Liver (tissue), 3 donors: ENCODE data around the gene PLCD1.

Source experiments
- EGR1 ChIP-seq, 2 donors: IDR thresholded peaks; 2 replicates each; pipeline ENCODE4 v1.6.1; 2016 to 2018; ENCODE audit warnings: antibody characterized with exemption in 2 of 2, low read depth in 2 of 2
- RAD21 ChIP-seq, 2 donors: IDR thresholded peaks; 2 replicates each; pipeline ENCODE4 v1.6.1; 2016; ENCODE audit warnings: antibody characterized with exemption in 2 of 2, mild to moderate bottlenecking in 2 of 2
- TAF1 ChIP-seq: conservative IDR thresholded peaks from 2 replicates; pipeline ENCODE4 v1.6.1; 2016; ENCODE audit warnings: antibody characterized with exemption, mild to moderate bottlenecking
- TF ChIP-seq, protein P1 (sequence below): IDR thresholded peaks from 2 replicates; pipeline ENCODE4 v1.6.1; 2016; ENCODE audit warnings: antibody characterized with exemption, mild to moderate bottlenecking
- TF ChIP-seq, protein P2 (sequence below): fragments of 150-350 bp; IDR thresholded peaks from 2 replicates; pipeline ENCODE4 v1.5.1; 2017; ENCODE audit warnings: improper control_type of control experiment, low read depth, low read length; ENCODE audit not compliant: missing input control
- TF ChIP-seq, protein P3 (sequence below): IDR thresholded peaks from 2 replicates; pipeline ENCODE4 v1.6.1; 2016; ENCODE audit warnings: antibody characterized with exemption
- donor health status: healthy.
- donor health status: healthy.

DNA sequence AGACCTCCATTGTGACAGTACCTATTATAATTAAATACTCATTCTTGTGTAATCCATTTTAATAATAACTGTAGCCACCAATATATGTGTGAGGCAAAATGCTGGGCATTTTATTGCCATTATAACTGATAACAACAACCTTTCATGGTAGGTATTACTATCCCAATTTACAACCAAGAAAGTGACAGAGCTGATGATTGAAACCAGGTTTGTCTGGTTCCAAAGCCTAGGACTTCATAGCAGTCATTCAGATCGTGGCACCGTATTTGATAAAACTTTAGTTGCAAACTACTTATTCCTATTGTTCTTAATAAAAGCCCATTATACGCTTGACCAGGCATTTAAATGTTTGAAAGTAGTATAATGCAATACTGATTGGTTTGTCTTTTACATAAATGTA is 65.3 kb downstream of the PLCD1 start:
- TF ChIP-seq TAF1 (no peak), EGR1 (IDR thresholded peaks at IDR 0.05; ENCODE audit: low read depth in 2 of 2) (no peak), RAD21 (IDR thresholded peaks at IDR 0.05) (no peak)
- TF ChIP-seq, protein P1, sequence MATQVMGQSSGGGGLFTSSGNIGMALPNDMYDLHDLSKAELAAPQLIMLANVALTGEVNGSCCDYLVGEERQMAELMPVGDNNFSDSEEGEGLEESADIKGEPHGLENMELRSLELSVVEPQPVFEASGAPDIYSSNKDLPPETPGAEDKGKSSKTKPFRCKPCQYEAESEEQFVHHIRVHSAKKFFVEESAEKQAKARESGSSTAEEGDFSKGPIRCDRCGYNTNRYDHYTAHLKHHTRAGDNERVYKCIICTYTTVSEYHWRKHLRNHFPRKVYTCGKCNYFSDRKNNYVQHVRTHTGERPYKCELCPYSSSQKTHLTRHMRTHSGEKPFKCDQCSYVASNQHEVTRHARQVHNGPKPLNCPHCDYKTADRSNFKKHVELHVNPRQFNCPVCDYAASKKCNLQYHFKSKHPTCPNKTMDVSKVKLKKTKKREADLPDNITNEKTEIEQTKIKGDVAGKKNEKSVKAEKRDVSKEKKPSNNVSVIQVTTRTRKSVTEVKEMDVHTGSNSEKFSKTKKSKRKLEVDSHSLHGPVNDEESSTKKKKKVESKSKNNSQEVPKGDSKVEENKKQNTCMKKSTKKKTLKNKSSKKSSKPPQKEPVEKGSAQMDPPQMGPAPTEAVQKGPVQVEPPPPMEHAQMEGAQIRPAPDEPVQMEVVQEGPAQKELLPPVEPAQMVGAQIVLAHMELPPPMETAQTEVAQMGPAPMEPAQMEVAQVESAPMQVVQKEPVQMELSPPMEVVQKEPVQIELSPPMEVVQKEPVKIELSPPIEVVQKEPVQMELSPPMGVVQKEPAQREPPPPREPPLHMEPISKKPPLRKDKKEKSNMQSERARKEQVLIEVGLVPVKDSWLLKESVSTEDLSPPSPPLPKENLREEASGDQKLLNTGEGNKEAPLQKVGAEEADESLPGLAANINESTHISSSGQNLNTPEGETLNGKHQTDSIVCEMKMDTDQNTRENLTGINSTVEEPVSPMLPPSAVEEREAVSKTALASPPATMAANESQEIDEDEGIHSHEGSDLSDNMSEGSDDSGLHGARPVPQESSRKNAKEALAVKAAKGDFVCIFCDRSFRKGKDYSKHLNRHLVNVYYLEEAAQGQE = no peak
- TF ChIP-seq, protein P2, sequence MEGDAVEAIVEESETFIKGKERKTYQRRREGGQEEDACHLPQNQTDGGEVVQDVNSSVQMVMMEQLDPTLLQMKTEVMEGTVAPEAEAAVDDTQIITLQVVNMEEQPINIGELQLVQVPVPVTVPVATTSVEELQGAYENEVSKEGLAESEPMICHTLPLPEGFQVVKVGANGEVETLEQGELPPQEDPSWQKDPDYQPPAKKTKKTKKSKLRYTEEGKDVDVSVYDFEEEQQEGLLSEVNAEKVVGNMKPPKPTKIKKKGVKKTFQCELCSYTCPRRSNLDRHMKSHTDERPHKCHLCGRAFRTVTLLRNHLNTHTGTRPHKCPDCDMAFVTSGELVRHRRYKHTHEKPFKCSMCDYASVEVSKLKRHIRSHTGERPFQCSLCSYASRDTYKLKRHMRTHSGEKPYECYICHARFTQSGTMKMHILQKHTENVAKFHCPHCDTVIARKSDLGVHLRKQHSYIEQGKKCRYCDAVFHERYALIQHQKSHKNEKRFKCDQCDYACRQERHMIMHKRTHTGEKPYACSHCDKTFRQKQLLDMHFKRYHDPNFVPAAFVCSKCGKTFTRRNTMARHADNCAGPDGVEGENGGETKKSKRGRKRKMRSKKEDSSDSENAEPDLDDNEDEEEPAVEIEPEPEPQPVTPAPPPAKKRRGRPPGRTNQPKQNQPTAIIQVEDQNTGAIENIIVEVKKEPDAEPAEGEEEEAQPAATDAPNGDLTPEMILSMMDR = no peak
- TF ChIP-seq, protein P3, sequence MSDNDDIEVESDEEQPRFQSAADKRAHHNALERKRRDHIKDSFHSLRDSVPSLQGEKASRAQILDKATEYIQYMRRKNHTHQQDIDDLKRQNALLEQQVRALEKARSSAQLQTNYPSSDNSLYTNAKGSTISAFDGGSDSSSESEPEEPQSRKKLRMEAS = no peak
